Vagina (tissue), 2 donors: Measurements from ENCODE around the gene ST6GALNAC4.

ENCODE experiments used
- POLR2A ChIP-seq, 2 donors: fragments of 450-650 bp; IDR thresholded peaks; one replicate each; pipeline ENCODE4 v1.6.1; 2017; ENCODE audit warnings: antibody characterized with exemption in 2 of 2, mild to moderate bottlenecking in 2 of 2, moderate library complexity in 2 of 2
- TF ChIP-seq, protein P1 (sequence below), 3 experiments: fragments of 450-650 bp in 2 of 3; fragments of 200-600 bp in 1 of 3; sonication (generic) in 1 of 3; IDR thresholded peaks; one replicate each; pipeline ENCODE4 v1.5.1; 2017 to 2019; ENCODE audit warnings: antibody characterized with exemption in 3 of 3, mild to moderate bottlenecking in 2 of 3, moderate library complexity in 2 of 3

DNA sequence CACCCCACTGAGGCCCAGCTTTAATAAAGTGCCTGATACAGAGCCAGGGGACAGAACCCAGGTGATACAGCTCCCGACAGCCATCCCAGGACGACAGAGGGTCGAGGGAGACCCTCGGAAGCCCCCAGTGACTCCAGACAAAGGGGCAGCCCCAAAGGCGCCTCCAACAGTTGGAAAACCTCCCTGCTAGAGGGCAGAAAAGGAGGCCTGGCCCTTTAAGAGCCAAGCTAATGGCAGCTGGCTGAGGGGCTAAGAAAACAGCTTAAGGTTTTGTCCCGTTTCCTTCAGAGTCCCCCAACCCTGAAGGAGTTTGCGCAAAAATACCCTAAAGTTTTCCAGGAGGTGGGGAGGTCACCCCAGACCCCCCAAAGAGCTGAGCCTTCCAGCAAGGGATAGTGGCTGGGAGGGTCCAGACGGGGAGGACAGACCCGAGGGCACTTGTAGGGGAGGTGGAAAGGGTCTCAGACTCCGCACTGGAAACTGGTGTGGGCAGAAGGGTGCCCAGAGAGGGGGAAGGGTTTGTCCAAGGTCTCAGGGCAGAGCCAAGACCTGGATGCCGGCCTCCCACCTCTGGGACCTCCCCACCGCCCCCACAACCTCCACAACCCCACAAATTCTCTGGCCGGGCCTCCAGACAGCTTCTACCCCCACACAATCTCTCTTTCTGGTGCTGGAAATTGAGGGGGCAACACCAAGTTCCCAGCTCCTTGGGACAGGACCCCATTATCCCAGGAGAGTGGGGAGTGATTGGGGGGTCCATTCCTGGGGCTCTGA, 31.1 kb downstream of the ST6GALNAC4 start:
- TF ChIP-seq, protein P1, sequence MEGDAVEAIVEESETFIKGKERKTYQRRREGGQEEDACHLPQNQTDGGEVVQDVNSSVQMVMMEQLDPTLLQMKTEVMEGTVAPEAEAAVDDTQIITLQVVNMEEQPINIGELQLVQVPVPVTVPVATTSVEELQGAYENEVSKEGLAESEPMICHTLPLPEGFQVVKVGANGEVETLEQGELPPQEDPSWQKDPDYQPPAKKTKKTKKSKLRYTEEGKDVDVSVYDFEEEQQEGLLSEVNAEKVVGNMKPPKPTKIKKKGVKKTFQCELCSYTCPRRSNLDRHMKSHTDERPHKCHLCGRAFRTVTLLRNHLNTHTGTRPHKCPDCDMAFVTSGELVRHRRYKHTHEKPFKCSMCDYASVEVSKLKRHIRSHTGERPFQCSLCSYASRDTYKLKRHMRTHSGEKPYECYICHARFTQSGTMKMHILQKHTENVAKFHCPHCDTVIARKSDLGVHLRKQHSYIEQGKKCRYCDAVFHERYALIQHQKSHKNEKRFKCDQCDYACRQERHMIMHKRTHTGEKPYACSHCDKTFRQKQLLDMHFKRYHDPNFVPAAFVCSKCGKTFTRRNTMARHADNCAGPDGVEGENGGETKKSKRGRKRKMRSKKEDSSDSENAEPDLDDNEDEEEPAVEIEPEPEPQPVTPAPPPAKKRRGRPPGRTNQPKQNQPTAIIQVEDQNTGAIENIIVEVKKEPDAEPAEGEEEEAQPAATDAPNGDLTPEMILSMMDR (IDR thresholded peaks at IDR 0.05) = no peak
- no peak for TF ChIP-seq POLR2A (IDR thresholded peaks at IDR 0.05)
